Neuronal stem cell (in vitro differentiated cells): Measurements from ENCODE around the gene EIF2B2.

Experiments
- DNase-seq: peaks from one replicate; pipeline ENCODE4 v3.0.0-alpha.2; 2013; ENCODE audit warnings: low spot score
- H2AFZ ChIP-seq: one replicate; pipeline ENCODE4 v1.6.1; 2013; ENCODE audit warnings: mild to moderate bottlenecking, low read length, inconsistent platforms
- H2AK5ac ChIP-seq: 2 replicates; pipeline ENCODE4 v1.6.1; 2013; ENCODE audit warnings: low read depth, mild to moderate bottlenecking, inconsistent platforms, low read length, moderate library complexity, mixed read lengths
- H2BK120ac ChIP-seq: 2 replicates; pipeline ENCODE4 v1.6.1; 2013; ENCODE audit warnings: low read depth, mild to moderate bottlenecking, inconsistent platforms, low read length, moderate library complexity, mixed read lengths
- H2BK12ac ChIP-seq: one replicate; pipeline ENCODE4 v1.6.1; 2013; ENCODE audit warnings: low read length, inconsistent platforms
- H2BK15ac ChIP-seq: 2 replicates; pipeline ENCODE4 v1.6.1; 2013; ENCODE audit warnings: mild to moderate bottlenecking, low read length, inconsistent platforms, mixed read lengths
- H2BK5ac ChIP-seq: one replicate; pipeline ENCODE4 v1.6.1; 2013; ENCODE audit warnings: inconsistent platforms, mild to moderate bottlenecking, low read length, moderate library complexity
- H3K14ac ChIP-seq: one replicate; pipeline ENCODE4 v1.6.1; 2013; ENCODE audit warnings: low read length, inconsistent platforms
- H3K18ac ChIP-seq: 2 replicates; pipeline ENCODE4 v1.6.1; 2013; ENCODE audit warnings: low read length, inconsistent platforms
- H3K23ac ChIP-seq: 2 replicates; pipeline ENCODE4 v1.6.1; 2013; ENCODE audit warnings: low read depth, mild to moderate bottlenecking, mixed read lengths, low read length, inconsistent platforms; ENCODE audit not compliant: poor library complexity
- H3K27ac ChIP-seq: replicated peaks from 3 replicates; pipeline ENCODE4 v1.5.1; 2013; ENCODE audit warnings: low read length, inconsistent platforms
- H3K27me3 ChIP-seq, 3 experiments: 2 replicates each; pipeline ENCODE4 v1.6.1; 2013; ENCODE audit warnings: low read length in 3 of 3, mild to moderate bottlenecking in 2 of 3, inconsistent platforms in 1 of 3, low read depth in 1 of 3, mixed read lengths in 1 of 3, moderate library complexity in 1 of 3; ENCODE audit not compliant: control insufficient read depth in 3 of 3, insufficient read depth in 3 of 3
- H3K36me3 ChIP-seq, 2 donors: replicated peaks in 1 of 2; 2 replicates each; pipeline ENCODE4 v1.6.1; 2013; ENCODE audit warnings: low read length in 2 of 2; ENCODE audit not compliant: control insufficient read depth in 2 of 2, insufficient read depth in 2 of 2
- H3K4ac ChIP-seq: 2 replicates; pipeline ENCODE4 v1.6.1; 2013; ENCODE audit warnings: inconsistent platforms, mild to moderate bottlenecking, low read length, moderate library complexity
- H3K4me1 ChIP-seq, 2 donors: 1 replicate in 1 of 2; 2 replicates in 1 of 2; pipeline ENCODE4 v1.6.1; 2013; ENCODE audit warnings: low read length in 2 of 2, low read depth in 1 of 2; ENCODE audit not compliant: control insufficient read depth in 2 of 2, insufficient read depth in 1 of 2
- H3K4me2 ChIP-seq: one replicate; pipeline ENCODE4 v1.6.1; 2013; ENCODE audit warnings: mild to moderate bottlenecking, low read length, inconsistent platforms; ENCODE audit not compliant: insufficient read depth, poor library complexity, severe bottlenecking
- H3K4me3 ChIP-seq, 2 donors: 2 replicates each; pipeline ENCODE4 v1.5.1; 2013; ENCODE audit warnings: low read length in 2 of 2, mild to moderate bottlenecking in 2 of 2, inconsistent platforms in 1 of 2, moderate library complexity in 1 of 2
- H3K79me1 ChIP-seq: one replicate; pipeline ENCODE4 v1.6.1; 2013; ENCODE audit warnings: low read depth, mild to moderate bottlenecking, inconsistent platforms, low read length, moderate library complexity
- H3K9ac ChIP-seq: one replicate; pipeline ENCODE4 v1.6.1; 2013; ENCODE audit warnings: mild to moderate bottlenecking, low read depth, low read length, inconsistent platforms; ENCODE audit not compliant: poor library complexity
- H3K9me3 ChIP-seq, 2 donors: replicated peaks in 1 of 2; 2 replicates each; pipeline versions ENCODE3 to v1.6.1; 2013; ENCODE audit warnings: low read length in 2 of 2, mild to moderate bottlenecking in 2 of 2, inconsistent platforms in 1 of 2, low read depth in 1 of 2, mixed read lengths in 1 of 2, moderate library complexity in 1 of 2; ENCODE audit not compliant: control insufficient read depth in 2 of 2, insufficient read depth in 1 of 2
- H4K8ac ChIP-seq: one replicate; pipeline ENCODE4 v1.6.1; 2013; ENCODE audit warnings: low read depth, mild to moderate bottlenecking, inconsistent platforms, low read length, moderate library complexity
- H4K91ac ChIP-seq: one replicate; pipeline ENCODE4 v1.6.1; 2013; ENCODE audit warnings: low read length, low read depth, mild to moderate bottlenecking, inconsistent platforms; ENCODE audit not compliant: poor library complexity
- WGBS, 2 donors: extraction: QIAGEN DNeasy Blood & Tissue Kit; methylation state at CpG; one replicate each; pipeline ENCODE4 v1.1.7; 2013; ENCODE audit warnings: missing lambda C conversion rate in 2 of 2, mixed read lengths in 1 of 2; ENCODE audit not compliant: insufficient read length in 2 of 2, insufficient replicate concordance in 1 of 2; ENCODE audit errors: extremely low coverage in 2 of 2; 5-methylcytosine and 5-hydroxymethylcytosine counted together

The EIF2B2 gene

DNA sequence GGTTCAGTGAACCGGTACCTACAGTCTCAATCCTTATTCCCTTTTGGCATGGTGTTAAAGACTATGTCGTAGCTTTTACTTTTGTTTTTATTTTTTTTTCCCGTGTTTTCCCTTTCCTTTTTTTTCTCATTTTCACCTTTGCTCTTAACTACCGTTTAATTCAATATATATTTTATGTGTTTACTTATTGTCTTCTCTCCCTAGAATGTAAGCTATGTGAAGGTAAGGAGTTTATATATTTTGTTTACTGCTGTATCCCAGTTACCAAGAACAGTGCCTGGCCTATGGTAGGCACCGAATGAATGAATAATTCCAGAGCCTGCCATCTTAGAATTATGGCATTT lies 48.8 kb downstream of the EIF2B2 start:
- no peaks in the 10 kb centered on the region for H3K79me1 ChIP-seq
- peaks cover 0 to 8% of the 10 kb centered on the region in 2 donors for H3K9me3 ChIP-seq
- no peak overlapping the region for H4K91ac ChIP-seq
- H3K4me3 ChIP-seq = peak overlapping the region in 1 of 2 donors; percentile 45
- no peak overlapping the region for H4K8ac ChIP-seq
- no peak overlapping the region for H2BK5ac ChIP-seq
- H3K18ac ChIP-seq = no peak overlapping the region
- no peak overlapping the region for H3K14ac ChIP-seq
- H2BK120ac ChIP-seq = no peak overlapping the region
- no peak overlapping the region for H2AFZ ChIP-seq
- H2AK5ac ChIP-seq = no peak overlapping the region
- H3K9ac ChIP-seq = no peak overlapping the region
- no peak for DNase-seq
- no peak overlapping the region for H3K4ac ChIP-seq
- H3K4me1 ChIP-seq = no peaks in the 10 kb centered on the region
- H2BK12ac ChIP-seq = no peak overlapping the region
- H3K23ac ChIP-seq = peak overlapping the region; percentile 80
- no peaks in the 10 kb centered on the region for H3K27me3 ChIP-seq
- H3K27ac ChIP-seq = no peak overlapping the region
- no peak overlapping the region for H3K4me2 ChIP-seq
- no peak overlapping the region for H2BK15ac ChIP-seq
- H3K36me3 ChIP-seq = peaks cover 0 to 39% of the 10 kb centered on the region in 2 donors
- WGBS, 2 donors = no CpG with 5 or more reads among the region's 5 CpGs

DNA sequence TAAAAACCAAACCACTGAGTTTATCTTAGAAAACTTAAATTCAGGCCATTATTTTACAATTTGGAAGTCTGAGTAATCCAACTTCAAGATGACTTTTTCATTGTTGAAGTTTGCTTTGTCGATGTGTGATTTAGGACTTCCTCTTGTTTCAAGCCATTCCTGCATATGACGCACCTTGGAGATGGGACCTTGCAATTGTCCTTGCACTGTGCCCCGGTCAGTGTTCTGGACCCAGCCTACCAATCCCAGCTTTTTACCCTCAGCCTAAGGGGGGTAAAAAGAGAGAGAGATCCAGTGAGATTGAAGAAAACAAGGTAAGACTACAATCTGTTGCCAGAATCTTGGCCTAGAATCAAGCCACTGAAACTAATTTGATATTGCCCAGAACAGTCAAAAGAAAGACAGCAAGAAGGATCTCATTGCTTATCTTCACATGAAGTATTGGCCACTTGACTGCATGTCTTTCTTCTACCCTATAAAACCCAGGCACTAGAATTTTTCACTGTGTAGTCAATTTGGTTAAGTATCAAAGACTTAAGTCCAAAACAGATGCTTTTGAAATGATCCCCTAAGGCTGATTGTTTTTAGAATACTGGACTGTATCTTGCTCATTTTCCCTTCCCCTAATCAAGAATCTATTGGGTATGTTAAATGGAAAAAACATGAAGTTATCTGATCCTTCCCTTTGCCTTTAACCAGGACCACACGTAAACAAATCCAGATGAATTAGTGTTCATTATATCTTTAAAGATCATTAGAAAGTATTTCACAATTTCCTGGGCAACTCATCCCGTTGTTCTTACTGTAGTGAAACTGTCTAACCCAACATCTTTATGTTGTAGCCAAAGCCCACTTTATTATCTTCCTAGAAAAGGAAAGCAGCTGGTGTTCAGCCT lies 50.9 kb downstream of the EIF2B2 start:
- H3K4ac ChIP-seq = no peak overlapping the region
- H2BK12ac ChIP-seq = no peak overlapping the region
- H2AK5ac ChIP-seq = no peak overlapping the region
- no peak overlapping the region for H4K91ac ChIP-seq
- no peak overlapping the region for H3K14ac ChIP-seq
- peaks cover 0 to 18% of the 10 kb centered on the region in 2 donors for H3K9me3 ChIP-seq
- no peak overlapping the region for H2BK5ac ChIP-seq
- no peak overlapping the region for H3K4me2 ChIP-seq
- H2AFZ ChIP-seq = no peak overlapping the region
- H3K27me3 ChIP-seq = no peaks in the 10 kb centered on the region
- no peak overlapping the region for H3K9ac ChIP-seq
- no peak overlapping the region for H3K27ac ChIP-seq
- H3K18ac ChIP-seq = no peak overlapping the region
- WGBS, 2 donors = no CpG with 5 or more reads among the region's 5 CpGs
- H3K79me1 ChIP-seq = no peaks in the 10 kb centered on the region
- no peak overlapping the region for H2BK15ac ChIP-seq
- no peak overlapping the region for H2BK120ac ChIP-seq
- DNase-seq = no peak
- H3K4me1 ChIP-seq = no peaks in the 10 kb centered on the region
- no peak overlapping the region for H3K4me3 ChIP-seq
- H4K8ac ChIP-seq = no peak overlapping the region
- H3K36me3 ChIP-seq = peaks cover 0 to 46% of the 10 kb centered on the region in 2 donors
- H3K23ac ChIP-seq = no peak overlapping the region

DNA sequence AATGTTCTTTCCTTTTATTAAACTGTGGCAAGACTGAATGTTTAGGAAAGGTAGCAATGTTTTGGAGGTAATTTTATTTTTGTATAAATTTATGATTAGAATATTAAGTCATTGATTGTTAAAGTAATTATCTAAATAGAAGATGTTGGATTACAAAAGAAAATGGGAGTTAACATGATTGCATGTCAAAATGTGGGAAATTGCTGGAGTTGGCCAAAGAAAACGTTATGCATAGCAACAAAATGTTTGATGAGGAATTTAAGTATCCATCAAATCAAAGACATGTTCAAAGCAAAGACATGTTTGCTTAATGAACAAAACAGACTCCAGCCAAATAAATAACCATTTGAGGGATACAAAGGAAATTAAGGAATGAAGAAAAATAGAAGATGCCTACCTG lies 51.7 kb downstream of the EIF2B2 start:
- Histone ChIP-seq H2BK5ac (no peak overlapping the region), H3K9ac (no peak overlapping the region), H3K36me3 (peaks cover 0 to 52% of the 10 kb centered on the region in 2 donors), H3K4me1 (no peaks in the 10 kb centered on the region), H3K4me3 (no peak overlapping the region), H3K79me1 (no peaks in the 10 kb centered on the region), H2BK12ac (no peak overlapping the region), H3K9me3 (peaks cover 0 to 22% of the 10 kb centered on the region in 2 donors), H3K18ac (no peak overlapping the region), H4K91ac (no peak overlapping the region), H3K27me3 (no peaks in the 10 kb centered on the region), H3K4me2 (no peak overlapping the region), H3K27ac (no peak overlapping the region), H2BK120ac (no peak overlapping the region), H3K23ac (no peak overlapping the region), H2BK15ac (no peak overlapping the region), H4K8ac (no peak overlapping the region), H2AFZ (no peak overlapping the region), H3K14ac (no peak overlapping the region), H2AK5ac (no peak overlapping the region), H3K4ac (no peak overlapping the region)
- no CpG with 5 or more reads among the region's 1 CpG for WGBS, 2 donors
- DNase-seq = no peak

DNA sequence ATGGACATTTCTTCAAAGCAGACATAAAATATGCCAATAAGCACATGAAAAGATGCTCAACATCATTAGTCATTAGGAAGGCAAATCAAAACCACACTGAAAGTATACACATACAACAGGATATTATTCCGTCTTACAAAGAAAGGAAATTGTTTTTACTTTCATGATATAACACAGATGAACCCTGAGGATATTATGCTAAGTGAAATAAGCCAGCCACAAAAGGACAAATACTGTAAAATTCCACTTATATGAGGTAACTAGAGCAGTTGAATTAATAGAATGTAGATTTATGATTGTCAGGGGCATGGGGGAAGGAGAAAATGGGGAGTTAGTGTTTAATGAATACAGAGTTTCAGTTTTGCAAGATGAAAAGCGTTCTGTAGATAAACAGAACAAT lies 56.9 kb downstream of the EIF2B2 start:
- no CpG with 5 or more reads among the region's 2 CpGs for WGBS, 2 donors
- Histone ChIP-seq H3K18ac (no peak overlapping the region), H2BK5ac (no peak overlapping the region), H2BK120ac (no peak overlapping the region), H3K23ac (no peak overlapping the region), H2AK5ac (no peak overlapping the region), H3K36me3 (peaks cover 0 to 51% of the 10 kb centered on the region in 2 donors), H3K4me1 (peaks cover 5 to 9% of the 10 kb centered on the region in 2 donors), H4K91ac (no peak overlapping the region), H3K4me2 (no peak overlapping the region), H3K4me3 (no peak overlapping the region), H2BK15ac (no peak overlapping the region), H3K14ac (no peak overlapping the region), H3K9ac (no peak overlapping the region), H3K9me3 (peaks cover 0 to 39% of the 10 kb centered on the region in 2 donors), H4K8ac (no peak overlapping the region), H3K27ac (no peak overlapping the region), H2AFZ (no peak overlapping the region), H3K79me1 (peaks cover 6% of the 10 kb centered on the region), H2BK12ac (no peak overlapping the region), H3K27me3 (no peaks in the 10 kb centered on the region), H3K4ac (no peak overlapping the region)
- DNase-seq = no peak
